ENCODE data around the gene RANBP17. TPM values are rescaled to one million over a fixed set of nuclear protein-coding genes. Genes with fewer than 3 reads are reported as not detected.

The RANBP17 gene
- 1.6 and 3.3 TPM in 2 replicates for total RNA-seq

GRCh38 chr5:170861917-170862766, at the start of gene RANBP17:
Gene RANBP17 (plus strand): TSS chr5:170862018.

GRCh38 chr5:171308453-171309275, 446.8 kb downstream of the RANBP17 start, which contains the start of gene TLX3:
Gene TLX3 (plus strand): TSS chr5:171309248. CDS start chr5:171309366, 118 bp downstream.

Other genes starting within 250 kb of the RANBP17 start
- not detected in 2 replicates for gene GABRP, start 78.3 kb upstream of the RANBP17 start, total RNA-seq

All from hair follicular keratinocyte (primary cell).